Left kidney (tissue), 8 donors: ENCODE data around the gene RPL39L. TPM values are rescaled to one million over a fixed set of nuclear protein-coding genes. Genes with fewer than 3 reads are reported as not detected.
A peak's percentile ranks its signal among the peaks of the same experiment; 100 is the strongest.
"Not testable (repeated sequence)": the region's sequence is repeated elsewhere in the genome, so short reads cannot be mapped to it uniquely, and the experiment has no call there.

Experiments used
- DNase-seq: peaks from one replicate; pipeline ENCODE4 v3.0.0-alpha.2; 2013
- long read RNA-seq, 8 donors: transcript quantifications; one replicate each; lab custom pipeline, GENCODE V29; 2026
- polyA plus RNA-seq: library from polyadenylated mRNA; unstranded; fragments of 120-200 nt; gene quantifications from one replicate; pipeline ENCODE4 v1.2.1, GENCODE V29; 2013; ENCODE audit not compliant: insufficient read length

Gene RPL39L
- 18.6 TPM for polyA plus RNA-seq
- long read RNA-seq, donor 1, transcript RPL39L-201 (3 exons, 756 nt): major isoform, 12 of 12 reads
- long read RNA-seq, donor 1, partial matches to known transcripts: 0 of 12 reads
- long read RNA-seq, donor 1, other reads (novel, unspliced or antisense): 0 of 12 reads
- long read RNA-seq, donor 2, transcript RPL39L-201 (3 exons, 756 nt): major isoform, 15 of 15 reads
- long read RNA-seq, donor 2, partial matches to known transcripts: 0 of 15 reads
- long read RNA-seq, donor 2, other reads (novel, unspliced or antisense): 0 of 15 reads
- long read RNA-seq, donor 3, transcript RPL39L-201 (3 exons, 756 nt): major isoform, 9 of 9 reads
- long read RNA-seq, donor 3, partial matches to known transcripts: 0 of 9 reads
- long read RNA-seq, donor 3, other reads (novel, unspliced or antisense): 0 of 9 reads
- long read RNA-seq, donor 4, partial matches to known transcripts: 5 of 9 reads
- long read RNA-seq, donor 4, other reads (novel, unspliced or antisense): 0 of 9 reads
- long read RNA-seq, donor 5, transcript RPL39L-201 (3 exons, 756 nt): major isoform, 15 of 15 reads
- long read RNA-seq, donor 5, partial matches to known transcripts: 0 of 15 reads
- long read RNA-seq, donor 5, other reads (novel, unspliced or antisense): 0 of 15 reads
- long read RNA-seq, donor 6, transcript RPL39L-201 (3 exons, 756 nt): major isoform, 17 of 17 reads
- long read RNA-seq, donor 6, partial matches to known transcripts: 0 of 17 reads
- long read RNA-seq, donor 6, other reads (novel, unspliced or antisense): 0 of 17 reads
- long read RNA-seq, donor 7, transcript RPL39L-201 (3 exons, 756 nt): major isoform, 16 of 16 reads
- long read RNA-seq, donor 7, partial matches to known transcripts: 0 of 16 reads
- long read RNA-seq, donor 7, other reads (novel, unspliced or antisense): 0 of 16 reads
- long read RNA-seq, donor 8, transcript RPL39L-201 (3 exons, 756 nt): major isoform, 11 of 11 reads
- long read RNA-seq, donor 8, partial matches to known transcripts: 0 of 11 reads
- long read RNA-seq, donor 8, other reads (novel, unspliced or antisense): 0 of 11 reads

DNA sequence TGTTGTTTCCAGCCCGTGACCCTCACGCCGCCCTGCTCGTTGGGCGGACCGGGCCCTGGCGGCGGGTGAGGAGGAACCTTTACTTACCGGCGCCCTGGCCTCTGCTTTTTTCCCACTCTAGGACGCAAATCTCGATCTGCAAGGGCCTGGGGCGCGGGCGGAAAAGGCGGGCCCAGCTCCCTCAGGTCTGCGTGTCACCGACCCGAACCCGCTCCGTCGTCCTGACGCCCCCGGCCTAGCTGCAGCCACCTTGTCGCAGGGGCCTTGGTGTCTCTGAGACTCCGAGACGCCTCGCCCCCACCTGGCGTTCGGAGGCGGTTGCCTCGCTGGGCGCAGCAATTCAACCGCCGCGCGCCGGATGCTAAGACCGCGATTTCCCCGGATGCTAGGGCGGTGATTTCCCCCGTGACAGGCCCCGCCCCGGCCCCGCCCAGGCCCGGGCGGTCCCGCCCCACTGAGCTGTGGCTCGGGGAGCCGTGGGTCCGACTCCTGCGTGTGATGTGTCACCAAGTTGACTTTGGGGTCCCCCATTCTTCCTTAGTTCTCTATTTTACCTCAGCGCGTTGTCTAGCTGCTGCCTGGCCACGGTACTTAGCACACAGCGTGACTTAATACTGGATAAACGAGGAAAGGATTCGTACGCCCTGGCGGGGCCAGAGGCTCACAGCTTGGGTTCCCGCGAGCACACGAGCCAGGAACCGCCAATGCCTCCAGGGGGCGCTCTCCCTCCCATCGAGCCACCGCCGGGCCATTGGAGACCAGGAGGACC, at the start of gene RPL39L:
Gene RPL39L (minus strand): TSS at position 371 of the 769 bp plus-strand sequence. CDS start 18,196 bp downstream, outside the sequence.
- DNase-seq: peak; percentile 88

GRCh38 chr3:187188931-187189330, 49.6 kb upstream of the RPL39L start:
- DNase-seq: no peak

DNA sequence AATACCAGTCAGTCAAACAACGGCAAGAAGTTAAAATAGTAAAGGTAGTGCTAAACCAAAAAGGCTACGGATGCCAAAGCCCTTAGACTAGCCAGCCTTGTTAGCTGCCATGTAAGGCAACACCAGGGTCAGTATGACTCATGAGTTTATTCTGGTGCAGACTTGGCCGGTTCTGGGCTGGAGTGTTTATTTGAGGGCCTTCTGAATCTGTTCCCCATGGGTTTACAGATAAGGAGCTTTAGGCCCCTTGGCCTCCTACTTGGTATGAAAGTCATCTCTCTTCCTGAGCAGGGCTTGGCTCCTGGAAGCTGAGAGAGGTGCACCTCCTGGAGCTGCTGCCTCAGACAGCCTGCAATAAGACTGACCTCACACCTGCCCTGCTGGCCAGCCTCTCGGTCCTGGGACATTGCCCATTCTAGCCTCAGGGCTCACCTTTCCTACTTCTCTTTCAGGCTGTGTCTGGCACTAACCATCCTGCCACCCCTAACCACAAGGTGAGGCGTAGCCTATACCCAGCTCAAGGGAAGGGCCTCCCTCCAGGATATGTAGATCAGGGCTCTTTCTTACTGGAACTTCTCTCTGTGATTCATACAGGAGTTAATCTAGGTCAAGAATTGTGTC, 47.6 kb upstream of the RPL39L start:
- DNase-seq: no peak

DNA sequence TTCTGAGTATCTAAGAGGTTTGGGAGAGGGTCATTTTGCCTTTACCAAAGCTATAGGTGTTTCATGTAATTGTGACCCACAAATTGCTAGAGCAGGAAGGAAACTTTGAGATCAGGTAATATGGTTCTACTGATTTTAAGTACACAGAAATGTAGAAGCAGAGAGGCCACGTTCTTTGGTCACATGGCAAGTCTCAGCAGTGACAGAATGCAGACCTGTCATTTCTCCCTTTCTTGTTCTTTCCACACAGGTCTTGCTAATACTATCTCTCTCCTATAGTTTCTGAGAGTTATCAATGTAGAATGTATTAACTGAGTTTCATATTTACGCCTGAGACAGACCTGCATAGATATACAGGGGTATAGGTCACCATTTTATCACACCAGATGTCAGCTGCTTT, 47.1 kb upstream of the RPL39L start:
- DNase-seq: no peak

DNA sequence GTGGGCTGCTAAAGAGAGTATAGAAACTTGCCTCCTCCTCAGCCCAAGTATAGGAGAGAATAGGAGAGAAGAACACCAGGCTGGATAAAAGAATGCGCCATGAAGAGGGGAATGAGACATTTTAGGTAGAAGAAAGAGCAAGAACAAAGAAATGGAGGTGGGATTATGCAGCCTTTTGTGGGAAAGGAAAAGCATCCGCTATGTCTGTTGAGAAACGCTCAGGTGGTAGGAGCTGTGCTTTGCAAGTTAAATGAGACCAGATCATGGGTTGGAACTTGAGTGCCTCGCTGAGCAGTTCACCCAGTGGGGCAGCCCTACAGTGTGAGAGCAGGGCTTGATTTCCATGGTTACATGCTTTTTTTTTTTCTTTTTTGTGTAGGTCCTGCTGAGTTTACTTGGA, 46.5 kb upstream of the RPL39L start:
- DNase-seq: no peak

DNA sequence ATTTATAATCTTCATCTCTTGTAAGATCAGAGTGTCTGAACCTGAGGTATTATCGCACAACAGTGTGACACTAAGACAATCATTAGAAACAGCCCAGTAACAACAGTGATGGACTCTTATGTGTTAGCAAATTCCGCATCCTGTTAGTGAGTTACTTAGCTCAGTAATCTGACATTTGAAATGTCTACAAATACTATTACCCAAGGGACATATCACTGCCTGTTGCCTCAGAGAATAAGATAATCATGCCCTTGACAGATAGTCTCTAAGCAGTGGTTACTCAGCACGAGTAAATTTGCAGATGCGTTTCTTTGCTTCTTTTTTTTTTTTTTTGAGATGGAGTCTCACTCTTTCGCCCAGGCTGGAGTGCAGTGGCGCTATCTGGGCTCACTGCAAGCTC, 44.6 kb upstream of the RPL39L start:
- no peak for DNase-seq

DNA sequence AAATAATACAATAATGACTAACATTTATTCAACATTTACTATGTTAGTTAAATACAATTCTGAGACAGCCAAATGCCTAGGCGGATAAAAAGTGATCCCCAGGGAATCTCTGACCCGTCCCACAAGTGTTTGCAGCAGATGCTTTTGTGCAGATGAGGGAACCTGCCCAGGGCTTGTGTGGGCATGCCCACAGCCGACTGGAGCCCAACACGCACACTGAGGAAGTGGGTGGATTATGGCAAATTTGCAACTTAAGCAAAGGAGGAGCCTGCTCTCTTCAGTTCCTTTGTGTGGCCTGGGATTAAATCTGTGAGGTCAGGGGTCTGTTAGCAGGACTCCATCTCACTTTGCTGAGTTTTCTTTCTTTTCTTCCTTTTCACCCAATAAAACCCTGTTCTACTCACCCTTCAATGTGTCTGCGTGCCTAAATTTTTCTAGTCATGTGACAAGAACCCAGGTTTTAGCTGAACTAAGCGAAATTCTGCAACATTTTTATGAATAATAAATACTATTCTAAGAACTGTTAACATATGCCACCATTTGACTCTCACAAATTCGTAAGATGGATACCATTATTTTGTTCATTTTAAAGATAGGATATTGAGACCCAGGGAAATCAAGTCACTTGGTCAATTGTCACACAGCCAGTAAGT, 44.0 kb upstream of the RPL39L start:
- no peak for DNase-seq

- DNase-seq: no peak
Observed at GRCh38 chr3:187181454-187182170, 42.3 kb upstream of the RPL39L start.

DNA sequence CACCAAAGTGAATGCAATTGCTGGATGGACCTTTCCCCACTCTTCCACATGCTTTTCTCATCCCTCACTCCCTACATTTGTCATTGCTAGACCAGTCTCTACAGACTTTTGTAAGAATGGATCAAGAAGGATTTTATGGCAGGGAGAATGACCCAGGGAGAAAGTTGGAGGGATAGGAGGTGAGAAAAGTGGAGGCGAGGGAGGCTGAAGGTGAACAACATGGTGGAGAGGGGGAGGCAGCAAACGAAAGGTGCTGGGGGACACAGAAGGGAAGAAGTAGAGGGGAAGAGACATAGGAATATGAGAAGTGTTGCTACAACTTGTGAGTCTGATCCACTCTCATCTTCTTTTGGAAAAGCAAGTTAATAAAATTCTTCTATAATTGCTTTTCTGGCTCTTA, 33.6 kb upstream of the RPL39L start:
- no peak for DNase-seq

GRCh38 chr3:187170911-187171310, 31.6 kb upstream of the RPL39L start:
- not testable (repeated sequence) for DNase-seq

- DNase-seq: no peak
Observed at GRCh38 chr3:187169231-187169960, 30.1 kb upstream of the RPL39L start.

DNA sequence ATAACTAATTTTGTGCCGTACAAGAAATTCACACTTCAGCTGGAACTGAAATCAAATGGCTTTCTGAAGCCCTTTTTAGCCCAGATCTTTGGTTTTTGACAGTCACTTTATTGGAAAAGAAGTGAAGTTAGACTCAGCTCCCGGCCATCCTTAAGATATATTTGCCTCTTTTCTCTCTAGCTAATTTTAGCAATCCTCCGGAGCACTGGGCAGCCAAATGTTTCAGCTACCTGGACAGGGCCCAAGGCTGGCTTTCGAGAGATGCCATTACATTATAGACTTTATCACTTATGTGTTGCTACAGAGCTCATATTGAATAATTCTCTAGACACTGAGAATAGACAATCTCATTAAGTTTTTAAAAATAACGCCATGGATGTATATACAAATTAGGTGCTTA, 28.5 kb upstream of the RPL39L start:
- no peak for DNase-seq

DNA sequence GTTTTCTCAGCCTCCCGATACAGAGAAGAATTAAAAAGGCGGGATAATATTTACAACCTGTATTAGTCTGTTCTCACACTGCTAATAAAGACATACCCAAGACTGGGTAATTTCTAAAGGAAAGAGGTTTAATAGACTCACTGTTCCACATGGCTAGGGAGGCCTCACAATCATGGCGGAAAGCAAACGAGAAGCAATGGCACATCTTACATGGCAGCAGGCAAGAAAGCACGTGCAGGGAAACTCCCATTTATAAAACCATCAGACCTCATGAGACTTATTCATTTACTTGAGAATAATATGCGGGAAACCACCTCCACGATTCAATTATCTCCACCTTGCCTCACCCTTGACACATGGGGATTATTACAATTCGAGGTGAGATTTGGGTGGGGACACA, 27.5 kb upstream of the RPL39L start:
- DNase-seq: no peak

GRCh38 chr3:187165144-187165543, 25.8 kb upstream of the RPL39L start:
- DNase-seq: peak; percentile 88

DNA sequence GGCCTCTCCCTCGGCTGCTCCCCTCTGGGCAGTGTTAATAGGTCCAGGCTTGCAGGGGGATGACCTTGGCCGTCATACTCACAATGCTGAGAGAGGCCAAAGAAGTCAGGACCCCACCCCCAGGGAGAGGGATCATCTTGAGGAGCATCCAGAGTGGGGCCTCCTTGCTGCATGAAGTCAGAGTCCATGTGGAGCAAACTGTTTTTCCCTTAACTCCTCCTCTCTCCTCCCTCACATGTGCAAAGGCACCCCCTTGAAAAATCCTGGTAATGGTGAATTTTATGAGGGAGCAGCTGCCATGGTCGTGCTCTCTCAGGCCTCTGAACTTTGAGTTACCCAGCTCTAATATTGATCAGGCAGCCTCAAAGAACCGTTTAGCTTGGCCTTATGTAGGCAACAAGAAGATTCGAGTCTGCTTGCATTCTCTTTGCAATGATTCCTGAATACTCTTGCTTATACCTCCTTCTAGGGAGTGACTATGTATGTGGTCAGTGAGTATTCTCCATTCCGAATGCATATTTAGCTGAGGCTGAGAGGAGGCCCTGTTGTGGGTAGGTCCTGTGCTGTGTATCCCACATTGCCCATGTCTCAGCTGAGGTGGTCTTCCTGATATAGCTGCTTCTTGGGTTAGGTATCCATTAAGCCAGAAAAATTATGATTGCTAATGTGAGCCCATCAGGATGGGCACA, 23.1 kb upstream of the RPL39L start:
- no peak for DNase-seq

GRCh38 chr3:187161556-187161955, 22.3 kb upstream of the RPL39L start:
- DNase-seq: no peak

DNA sequence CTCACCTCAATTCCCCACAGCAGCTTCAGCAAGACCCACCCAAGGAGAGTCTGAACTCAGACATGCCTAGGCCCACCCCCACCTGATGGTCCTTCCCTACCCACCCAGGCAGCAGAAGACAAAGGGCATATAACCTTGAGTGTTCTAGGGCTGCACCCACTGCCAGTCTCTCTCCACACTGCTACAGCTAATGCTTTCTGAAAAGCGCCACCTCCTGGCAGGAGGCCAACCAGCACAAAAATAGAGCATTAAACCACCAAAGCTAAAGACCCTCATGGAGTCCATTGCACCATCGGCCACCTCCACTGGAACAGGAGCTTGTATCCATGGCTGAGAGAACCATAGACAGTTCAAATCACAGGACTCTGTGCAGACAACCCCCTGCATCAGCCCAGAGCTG, 11.3 kb upstream of the RPL39L start:
- no peak for DNase-seq

DNA sequence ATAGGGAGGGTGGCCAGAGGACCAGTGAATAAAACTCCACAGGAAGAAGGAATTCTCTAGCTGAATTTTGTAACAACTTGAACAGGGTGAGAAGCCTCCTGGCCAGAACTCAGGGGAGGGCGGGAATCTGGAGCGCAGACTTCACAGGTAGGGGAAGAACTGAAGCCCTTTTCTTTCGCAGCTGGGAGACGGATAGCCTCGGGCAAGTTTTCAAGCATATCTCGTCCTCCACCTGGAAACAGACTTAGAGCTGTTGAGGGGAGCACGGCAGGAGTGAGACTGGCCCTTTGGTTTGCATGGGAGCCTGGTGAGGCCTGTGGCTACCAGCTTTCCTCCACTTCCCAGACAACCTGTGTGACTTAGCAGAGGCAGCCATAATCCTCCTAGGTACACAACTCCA, 10.9 kb upstream of the RPL39L start:
- no peak for DNase-seq

- DNase-seq: no peak
Observed at GRCh38 chr3:187146389-187146788, 7.1 kb upstream of the RPL39L start.
